ENCODE data around the gene RTP3.

The RTP3 gene

GRCh38 chr3:46479696-46480095 is 18.1 kb upstream of the RTP3 start:
- H3K36me3 ChIP-seq: no peaks in the 10 kb centered on the region

GRCh38 chr3:46480491-46481195 is 17.1 kb upstream of the RTP3 start:
- Histone ChIP-seq H3K36me3 (no peaks in the 10 kb centered on the region), H3K4me1 (no peaks in the 10 kb centered on the region), H3K27me3 (no peaks in the 10 kb centered on the region), H3K9me3 (no peaks in the 10 kb centered on the region), H3K4me3 (ENCODE audit: low read depth, low read length) (no peak overlapping the region)
- TF ChIP-seq CTCF (IDR thresholded peaks at IDR 0.05; ENCODE audit: low read depth, low read length): no peak
- DNase-seq: no peak

More at GRCh38 chr3:46479696-46480095, 18.1 kb upstream of the RTP3 start:
- TF ChIP-seq CTCF (IDR thresholded peaks at IDR 0.05; ENCODE audit: low read depth, low read length): no peak
- no peak for DNase-seq
- Histone ChIP-seq H3K4me1 (no peaks in the 10 kb centered on the region), H3K9me3 (no peaks in the 10 kb centered on the region), H3K4me3 (ENCODE audit: low read depth, low read length) (no peak overlapping the region), H3K27me3 (no peaks in the 10 kb centered on the region)

GRCh38 chr3:46481636-46482035 is 16.1 kb upstream of the RTP3 start:
- Histone ChIP-seq H3K4me1 (no peaks in the 10 kb centered on the region), H3K36me3 (no peaks in the 10 kb centered on the region), H3K27me3 (no peaks in the 10 kb centered on the region), H3K4me3 (ENCODE audit: low read depth, low read length) (no peak overlapping the region), H3K9me3 (no peaks in the 10 kb centered on the region)
- no peak for DNase-seq
- TF ChIP-seq CTCF (IDR thresholded peaks at IDR 0.05; ENCODE audit: low read depth, low read length): no peak

GRCh38 chr3:46482632-46483350 is 15.0 kb upstream of the RTP3 start:
- no peak for DNase-seq
- H3K36me3 ChIP-seq: no peaks in the 10 kb centered on the region
- no peaks in the 10 kb centered on the region for H3K9me3 ChIP-seq
- no peak for TF ChIP-seq CTCF (IDR thresholded peaks at IDR 0.05; ENCODE audit: low read depth, low read length)
- H3K4me1 ChIP-seq: no peaks in the 10 kb centered on the region
- no peak overlapping the region for H3K4me3 ChIP-seq (ENCODE audit: low read depth, low read length)
- no peaks in the 10 kb centered on the region for H3K27me3 ChIP-seq

- Histone ChIP-seq H3K4me1 (no peaks in the 10 kb centered on the region), H3K36me3 (no peaks in the 10 kb centered on the region), H3K27me3 (no peaks in the 10 kb centered on the region), H3K9me3 (no peaks in the 10 kb centered on the region), H3K4me3 (ENCODE audit: low read depth, low read length) (no peak overlapping the region)
- TF ChIP-seq CTCF (IDR thresholded peaks at IDR 0.05; ENCODE audit: low read depth, low read length): no peak
- no peak for DNase-seq
Observed at GRCh38 chr3:46483825-46484224, 14.0 kb upstream of the RTP3 start.

- no peaks in the 10 kb centered on the region for H3K27me3 ChIP-seq
- H3K36me3 ChIP-seq: no peaks in the 10 kb centered on the region
- no peak for DNase-seq
- no peak overlapping the region for H3K4me3 ChIP-seq (ENCODE audit: low read depth, low read length)
- no peak for TF ChIP-seq CTCF (IDR thresholded peaks at IDR 0.05; ENCODE audit: low read depth, low read length)
- H3K9me3 ChIP-seq: no peaks in the 10 kb centered on the region
- no peaks in the 10 kb centered on the region for H3K4me1 ChIP-seq
Observed at GRCh38 chr3:46484388-46484787, 13.4 kb upstream of the RTP3 start.
